Activated naive CD8-positive, alpha-beta T cell treated with anti-CD3 and anti-CD28 coated beads, Interleukin-2, amount 50 U/mL, for 16 hours (primary cell): ENCODE results near the gene POTEF.
"Not testable (repeated sequence)": the region's sequence is repeated elsewhere in the genome, so short reads cannot be mapped to it uniquely, and the experiment has no call there.

Experiments used
- DNase-seq: peaks from one replicate; pipeline ENCODE4 v3.0.0-alpha.2; 2020; ENCODE audit warnings: low read depth, low spot score

The POTEF gene

DNA sequence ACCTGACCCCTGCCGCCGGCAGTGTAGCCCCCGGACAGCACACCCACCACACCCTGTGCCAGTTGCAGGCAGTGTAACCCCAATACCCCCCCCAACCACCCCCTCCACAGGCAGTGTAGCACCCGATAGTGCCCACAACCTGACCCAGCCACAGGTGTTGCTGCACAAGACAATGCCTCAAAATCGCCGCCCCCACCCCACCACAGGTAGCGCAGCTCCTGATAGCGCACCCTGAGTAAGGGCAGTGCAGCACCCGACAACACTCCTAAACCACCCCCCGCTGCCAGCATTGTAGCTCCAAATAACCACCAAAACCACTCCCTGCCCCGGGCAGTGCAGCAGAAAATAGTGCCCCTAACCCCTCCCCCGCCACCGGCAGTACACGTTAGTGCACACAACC is 558 bp downstream of the POTEF start:
- DNase-seq, result not testable (repeated sequence)

DNA sequence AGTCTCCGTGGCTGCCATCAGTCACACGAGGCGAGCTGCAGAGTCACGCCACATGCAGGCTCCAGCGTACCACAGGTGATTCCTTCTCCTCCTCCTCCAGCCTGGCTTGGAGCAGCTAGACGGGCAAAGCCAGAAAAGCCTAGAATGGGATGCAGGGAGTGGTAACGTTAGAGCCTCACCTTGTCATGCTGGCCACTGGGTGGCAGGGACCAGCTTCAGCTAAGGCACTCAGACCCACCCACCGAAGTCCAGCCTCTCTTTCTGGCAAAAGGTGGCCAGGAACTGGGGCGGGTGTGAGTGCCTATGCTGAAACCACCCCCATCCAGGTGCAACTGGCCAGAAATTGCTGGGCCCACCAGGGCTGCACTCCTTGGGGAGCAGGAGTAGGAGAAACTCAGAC is 1.3 kb downstream of the POTEF start:
- not testable (repeated sequence) for DNase-seq

DNA sequence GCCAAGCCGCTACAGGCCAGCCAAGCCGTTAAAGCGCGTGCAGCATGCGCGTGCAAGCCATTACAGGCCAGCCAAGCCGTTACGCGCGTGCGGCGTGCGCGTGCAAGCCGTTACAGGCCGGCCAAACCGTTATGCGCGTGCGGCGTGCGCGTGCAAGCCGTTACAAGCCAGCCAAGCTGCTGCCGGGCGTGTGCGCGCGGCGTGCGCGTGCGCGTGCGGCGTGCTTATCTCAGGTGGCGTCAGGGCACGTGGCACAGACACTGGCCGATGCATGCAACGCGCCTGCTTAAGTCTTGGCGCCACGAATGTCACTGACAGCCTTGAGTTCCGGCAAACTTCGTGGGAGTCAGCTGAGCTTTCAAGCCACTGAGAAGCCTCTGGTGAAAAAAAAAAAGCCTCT is 8.1 kb downstream of the POTEF start:
- DNase-seq, result not testable (repeated sequence)

DNA sequence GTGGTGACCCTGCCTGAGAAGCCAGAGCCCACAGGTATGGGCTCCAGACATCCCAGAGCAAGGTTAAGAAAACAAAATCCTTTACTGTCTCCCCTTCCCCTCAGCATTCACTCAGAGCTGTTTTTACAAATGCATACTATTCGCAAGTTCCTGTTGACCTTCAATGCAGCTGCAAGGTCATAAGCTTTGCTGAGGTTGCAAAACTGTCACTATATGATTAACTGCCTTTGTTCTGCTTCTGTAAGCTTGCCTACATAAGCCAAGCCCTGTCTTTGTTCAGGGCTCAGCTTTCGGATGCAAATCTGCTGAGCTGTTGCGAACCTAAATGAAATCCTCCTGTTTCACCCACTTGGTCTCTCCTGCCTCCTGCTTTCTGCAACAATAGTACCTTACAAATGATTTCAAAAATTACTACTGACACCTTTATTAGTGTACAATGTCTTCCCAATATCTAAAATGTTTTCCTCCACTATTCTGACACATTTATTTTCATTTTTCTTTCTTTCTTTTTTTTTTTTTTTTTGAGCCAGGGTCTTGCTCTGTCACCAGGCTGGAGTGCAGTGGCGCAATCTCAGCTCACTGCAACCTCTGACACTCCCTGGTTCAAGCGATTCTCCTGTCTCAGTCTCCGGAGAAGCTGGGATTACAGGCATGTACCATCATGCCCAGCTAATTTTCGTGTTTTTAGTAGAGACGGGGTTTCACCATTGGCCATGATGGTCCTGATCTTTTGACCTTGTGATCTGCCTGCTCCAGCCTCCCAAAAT is 26.2 kb downstream of the POTEF start:
- not testable (repeated sequence) for DNase-seq

DNA sequence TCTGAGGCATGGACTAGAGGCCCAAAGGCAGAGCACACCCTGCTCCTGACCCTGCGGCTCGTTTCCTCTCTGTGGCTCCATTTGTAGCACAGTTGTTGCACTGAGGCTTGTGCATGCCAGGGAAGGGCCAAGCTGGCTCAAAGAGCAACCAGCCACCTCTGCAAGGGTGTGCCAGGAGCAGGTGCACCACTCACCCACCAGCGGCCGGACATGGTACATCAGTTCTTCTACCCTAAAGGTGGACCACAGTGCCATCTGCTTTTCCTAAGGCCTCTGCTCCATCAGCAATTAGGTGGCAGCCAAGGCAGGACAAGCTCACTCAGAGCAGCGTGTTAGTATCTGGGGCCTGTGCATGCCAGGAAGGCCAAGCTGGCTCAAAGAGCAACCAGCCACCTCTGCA is 66.4 kb downstream of the POTEF start:
- DNase-seq, result not testable (repeated sequence)

DNA sequence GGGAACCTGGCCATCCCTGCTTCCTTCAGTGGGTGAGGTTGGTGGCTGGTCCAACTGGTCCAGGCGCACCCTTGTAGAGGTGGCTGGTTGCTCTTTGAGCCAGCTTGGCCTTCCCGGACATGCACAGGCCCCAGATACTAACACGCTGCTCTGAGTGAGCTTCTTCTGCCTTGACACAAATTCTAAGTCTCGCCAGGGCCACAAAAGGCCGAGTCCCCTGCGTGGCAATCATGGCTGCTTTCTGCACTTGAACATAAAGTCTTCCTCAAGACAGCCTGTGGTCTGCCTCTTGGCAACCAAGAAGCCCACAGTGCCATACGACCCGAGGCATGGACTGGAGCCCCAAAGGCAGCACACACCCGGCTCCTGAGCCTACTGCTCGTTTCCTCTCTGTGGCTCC is 69.0 kb downstream of the POTEF start:
- DNase-seq, result not testable (repeated sequence)

DNA sequence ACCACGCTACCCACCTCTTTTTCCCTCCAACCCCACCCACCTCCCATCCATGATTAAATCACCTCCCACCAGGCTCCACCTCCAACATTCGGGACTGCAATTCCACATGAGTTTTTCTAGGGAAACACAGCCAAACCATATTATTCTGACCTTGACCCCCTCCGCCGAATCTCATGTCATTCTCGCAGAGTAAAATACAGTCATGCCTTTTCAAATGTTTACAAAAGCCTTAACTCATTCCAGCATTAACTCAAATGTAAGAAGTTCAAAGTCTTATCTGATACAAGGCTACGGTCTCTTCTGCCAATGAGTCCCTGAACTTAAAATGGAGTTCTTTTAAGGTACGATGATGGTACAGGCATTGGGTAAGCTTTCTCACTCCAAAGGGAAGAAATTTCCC is 72.7 kb downstream of the POTEF start:
- not testable (repeated sequence) for DNase-seq

DNA sequence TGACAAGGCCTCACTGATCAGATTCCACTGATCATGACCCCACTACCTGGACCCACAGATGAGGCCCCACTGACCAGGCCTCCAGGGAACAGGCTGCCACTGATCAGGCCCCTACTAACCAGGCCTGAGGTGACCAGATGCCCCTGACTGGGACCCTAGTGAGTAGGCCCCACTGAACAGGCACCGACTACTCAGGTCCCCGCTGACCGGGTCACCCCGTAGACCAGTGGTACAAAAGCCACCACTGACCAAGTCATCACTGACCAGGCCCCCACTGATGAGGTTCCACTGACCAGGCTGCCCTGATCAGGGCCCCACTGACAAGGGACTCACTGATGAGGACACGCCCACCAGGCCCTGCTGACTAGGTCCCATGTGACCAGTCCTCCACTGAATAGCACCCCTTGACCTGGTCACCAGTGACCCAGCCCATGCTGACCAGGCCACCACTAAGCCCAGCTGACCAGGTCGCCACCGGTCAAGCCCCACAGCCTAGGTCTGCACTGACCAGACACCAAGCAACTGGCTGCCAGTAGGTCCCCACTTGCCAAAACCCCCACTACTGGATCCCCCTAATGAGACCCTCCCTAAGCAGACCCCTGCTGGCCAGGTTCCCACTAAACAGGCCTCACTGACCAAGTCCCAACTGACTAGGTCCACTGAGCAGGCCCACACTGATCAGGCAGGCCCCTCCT is 75.7 kb downstream of the POTEF start:
- not testable (repeated sequence) for DNase-seq

DNA sequence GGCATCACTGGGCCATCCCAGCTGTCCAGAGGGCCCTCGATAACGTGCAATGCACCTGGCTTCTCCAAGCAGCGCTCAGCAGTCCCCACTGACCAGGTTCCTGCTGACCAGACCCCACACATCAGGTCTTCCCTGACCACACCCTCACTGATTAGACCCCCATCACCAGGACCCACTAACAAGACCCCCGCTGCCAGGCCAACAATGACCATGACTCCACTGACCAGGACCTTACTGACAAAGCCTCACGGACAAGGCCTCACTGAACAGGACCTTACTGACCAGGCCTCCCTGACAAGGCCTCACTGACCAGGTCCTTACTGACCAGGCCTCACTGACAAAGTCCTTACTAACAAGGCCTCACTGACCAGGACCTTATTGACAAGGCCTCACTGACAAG is 76.6 kb downstream of the POTEF start:
- DNase-seq, result not testable (repeated sequence)

DNA sequence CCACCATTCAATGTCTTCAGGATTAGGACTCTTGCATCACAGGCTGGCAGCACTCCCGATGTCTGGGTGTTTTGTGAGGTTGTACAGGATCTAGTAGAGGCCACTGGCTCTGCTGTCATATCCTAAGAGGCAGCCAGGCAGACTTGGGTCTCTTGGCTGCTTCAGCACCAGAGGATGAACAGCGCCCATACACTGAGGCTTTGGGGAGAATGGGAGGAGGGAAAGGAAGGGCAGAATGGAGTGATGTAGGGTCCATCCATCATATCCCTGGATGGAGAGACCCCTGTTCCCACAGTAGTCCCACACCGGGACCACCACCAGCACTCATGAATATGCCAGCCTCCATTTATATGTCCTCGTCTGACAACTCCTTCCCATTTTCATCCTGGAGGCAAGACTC is 80.6 kb downstream of the POTEF start:
- not testable (repeated sequence) for DNase-seq

DNA sequence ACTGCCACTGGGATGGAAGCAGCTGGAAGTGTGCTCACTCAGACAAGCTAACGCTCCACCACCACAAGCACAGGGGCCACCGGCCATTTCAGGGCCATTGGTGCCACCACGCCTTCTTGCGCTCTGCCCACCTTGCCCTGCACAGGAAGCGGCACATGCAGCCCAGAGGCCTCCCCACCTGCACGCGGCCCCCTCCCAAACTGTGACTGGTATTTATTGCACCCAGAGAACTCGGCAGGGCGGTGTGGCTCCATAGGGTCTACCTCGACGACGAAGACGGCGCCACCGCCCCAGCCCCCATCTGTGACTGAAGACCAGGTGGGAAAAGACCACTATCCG is 90.8 kb downstream of the POTEF start:
- DNase-seq, result not testable (repeated sequence)

DNA sequence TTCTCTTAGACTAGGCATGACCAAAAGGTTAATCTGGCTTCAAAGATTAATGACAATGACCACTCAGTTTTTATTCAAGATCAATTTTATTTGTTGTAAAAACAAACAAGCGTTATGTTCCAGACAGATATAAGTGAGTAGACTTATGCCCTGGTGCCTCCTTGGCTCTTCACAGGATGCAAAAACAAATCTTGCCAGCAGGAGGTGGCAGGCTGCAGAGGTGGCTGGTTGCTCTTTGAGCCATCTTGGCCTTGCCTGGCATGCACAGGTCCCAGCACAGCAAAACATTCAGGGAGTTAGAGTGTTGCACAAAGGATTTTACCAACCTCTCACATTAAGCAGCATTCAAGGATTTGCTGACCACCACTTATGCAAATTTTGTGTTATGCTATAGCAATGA is 103.1 kb downstream of the POTEF start:
- DNase-seq, result not testable (repeated sequence)
